Activated naive CD8-positive, alpha-beta T cell (primary cell): Measurements from ENCODE around the gene TIMP1.

Experiments used
- H3K27ac Mint-ChIP-seq: one replicate; pipeline ENCODE4 v1.8.0; 2021; ENCODE audit warnings: mixed read lengths
- H3K27me3 Mint-ChIP-seq: one replicate; pipeline ENCODE4 v1.8.0; 2021; ENCODE audit warnings: mixed read lengths
- H3K36me3 Mint-ChIP-seq: one replicate; pipeline ENCODE4 v1.8.0; 2021; ENCODE audit warnings: mixed read lengths
- H3K4me1 Mint-ChIP-seq: one replicate; pipeline ENCODE4 v1.8.0; 2021; ENCODE audit warnings: low read depth, mixed read lengths
- H3K4me3 Mint-ChIP-seq: one replicate; pipeline ENCODE4 v1.8.0; 2021; ENCODE audit warnings: mild to moderate bottlenecking, mixed read lengths
- H3K9me3 Mint-ChIP-seq: one replicate; pipeline ENCODE4 v1.8.0; 2021; ENCODE audit warnings: low read depth, mixed read lengths

Gene TIMP1

GRCh38 chrX:47581731-47582647 lies at the start of gene TIMP1:
Gene TIMP1, plus strand, starts transcription at chrX:47582436. Its CDS starts 980 bp downstream, at chrX:47583416.
- H3K27me3 Mint-ChIP-seq, result no peaks in the 10 kb centered on the region
- H3K27ac Mint-ChIP-seq, result peak within 1 kb of the TSS; percentile 73
- no peaks in the 10 kb centered on the region for H3K36me3 Mint-ChIP-seq
- H3K4me3 Mint-ChIP-seq, result peak within 1 kb of the TSS; percentile 85
- peaks cover 33% of the 10 kb centered on the region for H3K4me1 Mint-ChIP-seq
- no peaks in the 10 kb centered on the region for H3K9me3 Mint-ChIP-seq

- H3K36me3 Mint-ChIP-seq, result no peaks in the 10 kb centered on the region
- no peak overlapping the region for H3K4me3 Mint-ChIP-seq
- H3K4me1 Mint-ChIP-seq, result no peaks in the 10 kb centered on the region
- no peaks in the 10 kb centered on the region for H3K9me3 Mint-ChIP-seq
- no peak overlapping the region for H3K27ac Mint-ChIP-seq
- no peaks in the 10 kb centered on the region for H3K27me3 Mint-ChIP-seq
Measured at GRCh38 chrX:47539860-47540259, 42.4 kb upstream of the TIMP1 start.

DNA sequence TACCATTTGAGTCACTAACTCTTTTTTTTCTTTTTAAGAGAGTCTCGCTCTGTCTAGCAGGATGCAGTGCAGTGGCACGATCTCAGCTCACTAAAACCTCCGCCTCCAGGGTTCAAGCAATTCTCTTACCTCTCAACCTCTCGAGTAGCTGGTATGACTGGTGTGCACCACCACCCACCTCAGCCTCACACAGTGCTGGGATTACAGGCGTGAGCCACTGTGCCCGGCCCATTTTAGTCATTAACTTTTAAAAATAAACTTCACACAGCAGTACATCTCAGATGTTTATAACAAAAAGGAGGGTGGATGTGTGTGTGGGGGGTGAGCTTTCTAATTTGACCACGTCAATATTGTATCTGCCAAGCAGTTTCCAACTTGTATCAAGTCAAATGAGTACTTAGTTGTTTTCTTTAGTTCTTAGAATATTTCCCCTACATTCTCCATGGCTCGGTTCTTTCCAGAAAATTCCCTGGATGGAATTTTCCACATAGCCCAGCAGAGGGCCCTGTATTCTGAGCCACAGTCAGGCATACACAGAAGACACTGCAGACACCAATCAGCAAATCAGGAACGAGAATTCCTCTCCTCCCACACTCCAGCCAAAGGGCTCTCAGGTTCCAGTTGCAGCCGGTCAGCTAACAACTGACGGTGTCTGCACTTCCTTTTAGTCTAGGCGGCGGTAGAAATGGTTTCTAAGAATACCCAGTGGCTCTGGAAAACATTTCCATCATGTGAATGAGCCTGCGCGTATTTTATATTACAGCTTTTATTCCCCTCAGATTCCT lies 41.3 kb upstream of the TIMP1 start:
- no peak overlapping the region for H3K4me3 Mint-ChIP-seq
- no peaks in the 10 kb centered on the region for H3K4me1 Mint-ChIP-seq
- H3K9me3 Mint-ChIP-seq, result no peaks in the 10 kb centered on the region
- no peaks in the 10 kb centered on the region for H3K27me3 Mint-ChIP-seq
- no peak overlapping the region for H3K27ac Mint-ChIP-seq
- no peaks in the 10 kb centered on the region for H3K36me3 Mint-ChIP-seq

DNA sequence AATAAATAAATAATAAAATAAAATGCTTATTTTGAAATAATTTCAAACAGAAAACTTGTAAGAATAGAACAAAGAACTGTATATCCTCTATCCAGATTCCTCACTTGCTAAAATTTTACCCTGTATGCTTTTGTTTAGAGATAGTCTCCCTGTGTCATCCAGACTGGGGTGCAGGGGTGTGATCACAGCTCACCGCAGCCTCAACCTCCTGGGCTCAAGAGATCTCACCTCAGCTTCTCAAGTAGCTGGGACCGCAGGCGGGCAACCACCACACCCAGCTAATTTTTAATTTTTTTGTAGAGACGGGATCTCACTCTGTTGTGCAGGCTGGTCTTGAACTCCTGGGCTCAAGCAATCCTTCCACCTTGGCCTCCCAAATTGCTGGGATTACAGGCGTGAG lies 38.7 kb upstream of the TIMP1 start:
- H3K27ac Mint-ChIP-seq, result no peak overlapping the region
- no peaks in the 10 kb centered on the region for H3K27me3 Mint-ChIP-seq
- H3K4me1 Mint-ChIP-seq, result no peaks in the 10 kb centered on the region
- no peaks in the 10 kb centered on the region for H3K9me3 Mint-ChIP-seq
- no peak overlapping the region for H3K4me3 Mint-ChIP-seq
- no peaks in the 10 kb centered on the region for H3K36me3 Mint-ChIP-seq

GRCh38 chrX:47556045-47556623 lies 26.1 kb upstream of the TIMP1 start:
- no peaks in the 10 kb centered on the region for H3K36me3 Mint-ChIP-seq
- peak overlapping the region; percentile 94 for H3K27ac Mint-ChIP-seq
- H3K4me3 Mint-ChIP-seq, result peak overlapping the region; percentile 90
- no peaks in the 10 kb centered on the region for H3K9me3 Mint-ChIP-seq
- peaks cover 25% of the 10 kb centered on the region for H3K4me1 Mint-ChIP-seq
- H3K27me3 Mint-ChIP-seq, result no peaks in the 10 kb centered on the region

DNA sequence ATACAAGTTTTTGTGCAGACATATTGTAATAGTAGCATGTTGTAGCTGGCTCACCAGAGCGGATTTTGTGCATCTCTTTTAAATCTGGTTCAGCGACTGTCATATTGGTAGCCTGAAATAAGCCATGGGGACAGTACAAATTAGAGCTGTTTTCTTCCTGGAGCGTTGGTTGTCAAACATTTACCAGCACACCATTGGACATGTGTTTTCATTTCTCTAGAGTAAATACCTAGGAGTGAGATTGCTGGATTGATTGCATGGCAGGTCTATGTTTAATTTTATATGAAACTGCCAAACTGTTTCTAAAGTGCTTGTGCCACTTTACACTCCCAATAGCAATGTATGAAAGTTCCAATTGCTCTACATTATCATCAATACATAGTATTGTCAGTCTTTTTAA lies 23.8 kb upstream of the TIMP1 start:
- Mint-ChIP-seq H3K27me3 (no peaks in the 10 kb centered on the region), H3K4me1 (peaks cover 34% of the 10 kb centered on the region), H3K9me3 (no peaks in the 10 kb centered on the region), H3K27ac (no peak overlapping the region), H3K36me3 (peaks cover 2% of the 10 kb centered on the region), H3K4me3 (no peak overlapping the region)

DNA sequence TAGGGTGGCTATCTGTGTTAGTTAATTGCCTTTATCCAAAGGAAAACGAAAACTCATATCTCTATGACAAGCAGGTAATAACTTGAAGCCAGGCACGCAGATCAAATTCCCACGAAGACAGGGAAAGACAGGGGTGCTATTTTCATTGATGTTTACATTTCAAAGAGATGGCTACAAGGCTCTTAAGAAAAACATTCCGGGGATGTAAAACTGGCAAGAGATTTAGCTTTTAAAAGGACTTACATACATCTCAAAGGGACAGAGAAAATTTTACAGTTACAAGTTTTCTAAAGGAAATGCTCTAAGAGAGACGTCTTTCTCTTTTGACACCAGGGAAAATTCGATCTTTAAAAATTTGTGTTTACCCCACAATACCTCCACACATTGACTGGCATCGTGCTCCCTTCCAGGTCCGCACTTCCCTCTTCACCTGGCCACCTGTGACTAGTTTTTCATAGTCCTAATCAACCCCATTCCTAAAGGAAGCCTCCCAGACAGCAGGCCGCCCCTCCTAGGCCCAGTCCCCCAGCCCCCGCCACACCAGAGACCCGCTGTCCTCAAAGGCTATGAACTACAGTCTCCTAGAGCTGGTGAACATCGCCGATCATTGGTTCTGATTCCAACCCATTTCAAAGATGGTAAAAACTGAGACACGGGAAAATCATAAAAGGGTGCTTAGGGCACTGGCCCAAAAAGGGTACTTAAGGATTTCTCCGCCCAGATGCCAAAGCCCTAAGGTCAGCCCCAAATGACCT lies 21.9 kb upstream of the TIMP1 start:
- no peaks in the 10 kb centered on the region for H3K9me3 Mint-ChIP-seq
- H3K27ac Mint-ChIP-seq, result peak overlapping the region; percentile 96
- peaks cover 8% of the 10 kb centered on the region for H3K36me3 Mint-ChIP-seq
- H3K4me1 Mint-ChIP-seq, result peaks cover 48% of the 10 kb centered on the region
- peak overlapping the region; percentile 94 for H3K4me3 Mint-ChIP-seq
- H3K27me3 Mint-ChIP-seq, result no peaks in the 10 kb centered on the region

DNA sequence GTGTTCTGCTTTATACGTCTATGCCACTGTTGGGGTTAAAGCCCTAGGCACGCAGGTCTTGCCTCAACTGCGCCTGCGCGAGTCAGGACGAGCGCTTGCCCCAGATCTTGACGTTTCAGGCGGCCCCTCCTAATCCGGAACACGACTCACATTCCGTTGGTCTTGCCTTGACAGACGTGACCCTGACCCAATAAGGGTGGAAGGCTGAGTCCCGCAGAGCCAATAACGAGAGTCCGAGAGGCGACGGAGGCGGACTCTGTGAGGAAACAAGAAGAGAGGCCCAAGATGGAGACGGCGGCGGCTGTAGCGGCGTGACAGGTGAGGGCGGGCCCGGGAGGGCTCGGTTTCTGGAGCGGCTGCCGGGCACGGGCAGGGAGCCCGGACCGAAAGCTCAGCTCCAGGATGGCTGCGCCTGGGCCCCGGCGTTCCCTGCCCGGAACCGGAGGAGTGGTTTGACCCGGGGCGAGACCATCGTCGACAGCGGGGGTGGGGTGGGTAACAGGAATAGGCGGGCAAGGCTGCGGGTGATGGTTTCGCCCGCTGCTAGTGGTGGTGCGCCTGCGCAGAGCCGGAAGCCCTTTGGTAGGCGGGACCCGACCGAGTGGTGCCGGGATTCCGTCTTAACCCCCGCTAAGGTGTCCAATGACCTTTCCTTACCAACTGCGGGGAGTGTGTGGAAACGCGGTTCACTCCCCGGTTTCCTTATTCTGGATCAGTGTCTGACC lies 21.1 kb upstream of the TIMP1 start, which contains the start of gene ARAF:
Gene ARAF, plus strand, starts transcription at position 272 of the 725 bp plus-strand sequence. CDS start 1,763 bp downstream, outside the sequence.
- Mint-ChIP-seq H3K4me3 (peak within 1 kb of the TSS; percentile 94), H3K9me3 (no peaks in the 10 kb centered on the region), H3K4me1 (peaks cover 44% of the 10 kb centered on the region), H3K27ac (peak within 1 kb of the TSS; percentile 96), H3K27me3 (no peaks in the 10 kb centered on the region), H3K36me3 (peaks cover 8% of the 10 kb centered on the region)

- Mint-ChIP-seq H3K27me3 (no peaks in the 10 kb centered on the region), H3K27ac (peak overlapping the region; percentile 96), H3K36me3 (peaks cover 8% of the 10 kb centered on the region), H3K9me3 (no peaks in the 10 kb centered on the region), H3K4me3 (peak overlapping the region; percentile 94), H3K4me1 (peaks cover 38% of the 10 kb centered on the region)
Measured at GRCh38 chrX:47561659-47562151, 20.5 kb upstream of the TIMP1 start.

DNA sequence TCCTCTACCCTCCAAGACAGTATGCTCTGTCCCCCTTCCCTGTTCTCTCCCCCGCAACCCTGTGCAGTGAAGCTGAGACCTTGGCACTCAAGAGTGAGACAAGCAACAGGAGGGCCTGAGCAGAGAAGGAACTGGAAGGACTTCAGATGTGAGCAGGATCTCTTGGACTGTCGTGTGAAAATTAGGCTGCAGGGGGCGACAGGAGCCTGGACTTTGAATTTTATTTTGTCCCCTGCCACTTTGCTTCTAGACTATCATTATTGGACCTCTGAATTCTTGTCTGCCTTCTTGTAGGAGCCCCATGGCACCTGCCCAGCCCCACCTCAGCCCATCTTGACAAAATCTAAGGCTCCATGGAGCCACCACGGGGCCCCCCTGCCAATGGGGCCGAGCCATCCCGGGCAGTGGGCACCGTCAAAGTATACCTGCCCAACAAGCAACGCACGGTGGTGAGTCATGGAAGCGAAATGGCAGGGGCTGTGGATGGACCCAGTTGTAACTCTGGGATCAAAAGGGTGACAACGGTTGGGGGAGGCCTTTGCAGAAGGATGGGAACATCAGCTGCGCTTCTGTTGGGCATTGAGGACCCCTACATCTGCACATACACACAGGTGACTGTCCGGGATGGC lies 19.5 kb upstream of the TIMP1 start:
- no peaks in the 10 kb centered on the region for H3K9me3 Mint-ChIP-seq
- H3K27ac Mint-ChIP-seq, result no peak overlapping the region
- H3K4me3 Mint-ChIP-seq, result peak overlapping the region; percentile 81
- H3K4me1 Mint-ChIP-seq, result peaks cover 35% of the 10 kb centered on the region
- peaks cover 8% of the 10 kb centered on the region for H3K36me3 Mint-ChIP-seq
- no peaks in the 10 kb centered on the region for H3K27me3 Mint-ChIP-seq

DNA sequence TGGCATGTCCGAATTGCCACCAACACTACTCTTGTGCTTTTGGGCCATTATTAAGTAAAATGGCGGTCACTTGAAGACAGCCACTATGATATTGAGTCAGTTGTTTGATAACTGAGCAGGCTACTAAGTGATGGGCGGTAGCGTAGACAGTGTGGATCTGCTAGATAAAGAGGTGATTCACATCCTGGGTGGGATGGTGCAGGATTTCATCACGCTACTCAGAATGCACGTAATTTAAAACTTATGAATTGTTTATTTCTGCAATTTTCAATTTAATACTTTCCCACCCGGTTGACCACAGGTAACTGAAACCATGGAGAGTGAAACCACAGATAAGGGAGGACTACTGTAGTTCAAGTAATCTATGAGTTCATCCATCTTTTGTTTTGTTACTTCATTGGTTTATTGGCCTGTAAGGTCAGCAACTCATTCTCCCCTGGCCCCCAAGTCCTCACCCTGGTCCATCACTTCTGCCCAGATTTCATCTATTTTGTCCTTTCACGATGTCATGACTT lies 18.4 kb upstream of the TIMP1 start:
- Mint-ChIP-seq H3K27ac (peak overlapping the region; percentile 81), H3K36me3 (peaks cover 8% of the 10 kb centered on the region), H3K4me3 (peak overlapping the region; percentile 81), H3K27me3 (no peaks in the 10 kb centered on the region), H3K9me3 (no peaks in the 10 kb centered on the region), H3K4me1 (peaks cover 35% of the 10 kb centered on the region)

DNA sequence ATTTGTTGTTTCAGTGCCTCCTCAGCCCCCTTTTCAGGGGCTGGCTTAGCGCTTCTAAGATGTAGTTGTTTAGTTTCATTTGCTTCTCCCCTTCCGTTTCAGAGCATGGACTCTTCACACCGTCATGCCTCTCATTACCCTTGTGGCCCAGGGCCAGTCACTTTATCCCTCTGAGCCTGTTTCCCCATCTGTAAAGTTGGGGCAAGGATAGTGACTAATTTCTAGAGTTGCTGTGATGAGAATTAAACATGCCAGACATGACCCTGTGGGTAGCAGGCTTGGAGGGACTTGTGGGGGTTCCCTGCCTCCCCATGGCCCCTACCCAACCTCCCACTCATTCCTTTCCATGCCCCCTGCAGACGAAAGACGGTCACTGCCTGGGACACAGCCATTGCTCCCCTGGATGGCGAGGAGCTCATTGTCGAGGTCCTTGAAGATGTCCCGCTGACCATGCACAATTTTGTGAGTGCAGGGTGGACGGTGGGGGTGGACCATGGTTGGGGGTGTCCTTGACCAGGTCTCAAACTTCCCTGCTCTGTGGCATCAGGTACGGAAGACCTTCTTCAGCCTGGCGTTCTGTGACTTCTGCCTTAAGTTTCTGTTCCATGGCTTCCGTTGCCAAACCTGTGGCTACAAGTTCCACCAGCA lies 17.7 kb upstream of the TIMP1 start:
- Mint-ChIP-seq H3K27me3 (no peaks in the 10 kb centered on the region), H3K27ac (peak overlapping the region; percentile 81), H3K36me3 (peaks cover 8% of the 10 kb centered on the region), H3K4me1 (peaks cover 35% of the 10 kb centered on the region), H3K4me3 (peak overlapping the region; percentile 76), H3K9me3 (no peaks in the 10 kb centered on the region)

DNA sequence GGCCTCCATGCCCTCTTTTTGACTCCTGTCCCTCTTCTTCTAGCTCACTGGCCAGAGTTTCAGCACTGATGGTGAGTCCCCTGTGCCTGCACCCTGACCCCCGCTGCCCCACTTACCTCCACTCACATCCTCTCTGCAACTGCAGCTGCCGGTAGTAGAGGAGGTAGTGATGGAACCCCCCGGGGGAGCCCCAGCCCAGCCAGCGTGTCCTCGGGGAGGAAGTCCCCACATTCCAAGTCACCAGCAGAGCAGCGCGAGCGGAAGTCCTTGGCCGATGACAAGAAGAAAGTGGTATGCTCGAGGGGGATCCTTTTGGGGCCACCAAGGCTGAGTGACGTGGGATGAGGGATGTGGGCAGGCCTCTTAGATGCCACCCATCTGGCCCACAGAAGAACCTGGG lies 15.4 kb upstream of the TIMP1 start:
- no peak overlapping the region for H3K27ac Mint-ChIP-seq
- H3K4me3 Mint-ChIP-seq, result no peak overlapping the region
- no peaks in the 10 kb centered on the region for H3K27me3 Mint-ChIP-seq
- H3K36me3 Mint-ChIP-seq, result peaks cover 9% of the 10 kb centered on the region
- peaks cover 23% of the 10 kb centered on the region for H3K4me1 Mint-ChIP-seq
- H3K9me3 Mint-ChIP-seq, result no peaks in the 10 kb centered on the region
